Ishikawa (cell line): ENCODE results near the gene SRC.

Experiments used
- CEBPB ChIP-seq: IDR thresholded peaks from 2 replicates; pipeline ENCODE4 v1.6.1; 2012
- CREB1 ChIP-seq: IDR thresholded peaks from 2 replicates; pipeline ENCODE4 v1.6.1; 2012; ENCODE audit warnings: low read depth
- EGR1 ChIP-seq: IDR thresholded peaks from 2 replicates; pipeline ENCODE4 v1.6.1; 2012
- EP300 ChIP-seq: IDR thresholded peaks from 2 replicates; pipeline ENCODE4 v1.6.1; 2012; ENCODE audit warnings: borderline replicate concordance
- FOXM1 ChIP-seq: IDR thresholded peaks from 2 replicates; pipeline ENCODE4 v1.6.1; 2012; ENCODE audit warnings: low read depth, borderline replicate concordance
- NFIC ChIP-seq: IDR thresholded peaks from 2 replicates; pipeline ENCODE4 v1.6.1; 2012
- RAD21 ChIP-seq: IDR thresholded peaks from 2 replicates; pipeline ENCODE4 v1.6.1; 2012; ENCODE audit warnings: low read depth
- TAF1 ChIP-seq: IDR thresholded peaks from 2 replicates; pipeline ENCODE4 v1.6.1; 2012; ENCODE audit warnings: low read depth, mild to moderate bottlenecking
- TCF12 ChIP-seq: IDR thresholded peaks from 2 replicates; pipeline ENCODE4 v1.6.1; 2012; ENCODE audit warnings: low read depth
- TEAD4 ChIP-seq: IDR thresholded peaks from 2 replicates; pipeline ENCODE4 v1.6.1; 2012
- YY1 ChIP-seq: IDR thresholded peaks from 2 replicates; pipeline ENCODE4 v1.6.1; 2012; ENCODE audit warnings: low read depth
- ZBTB7A ChIP-seq: IDR thresholded peaks from 2 replicates; pipeline ENCODE4 v1.6.1; 2012; ENCODE audit warnings: low read depth
- TF ChIP-seq, protein P1 (sequence below): IDR thresholded peaks from 2 replicates; pipeline ENCODE4 v1.6.1; 2012
- TF ChIP-seq, protein P2 (sequence below): IDR thresholded peaks from 2 replicates; pipeline ENCODE4 v1.6.1; 2012
- TF ChIP-seq, protein P3 (sequence below): IDR thresholded peaks from 2 replicates; pipeline ENCODE4 v1.6.1; 2012; ENCODE audit warnings: low read depth, mild to moderate bottlenecking

The SRC gene

DNA sequence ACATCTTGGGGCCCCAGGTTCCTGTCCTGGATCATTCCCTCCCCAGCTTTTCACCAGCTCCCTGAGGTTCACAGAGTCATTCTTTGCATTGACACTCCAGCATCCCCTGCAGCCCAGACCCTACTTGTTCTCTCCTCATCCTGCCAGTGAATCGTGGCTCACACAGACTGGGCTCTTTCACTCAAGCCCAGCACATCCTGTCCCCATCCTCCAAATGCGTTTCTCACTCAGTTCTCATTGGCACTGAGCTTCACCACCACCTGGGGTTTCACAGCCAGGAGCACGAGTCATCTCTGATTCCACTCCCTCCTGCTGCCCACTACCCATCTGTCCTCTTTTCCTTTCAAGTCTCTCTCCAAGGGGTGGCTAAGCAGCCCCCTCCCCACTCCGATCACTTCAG lies 89.7 kb downstream of the SRC start:
- TF ChIP-seq, protein P1, sequence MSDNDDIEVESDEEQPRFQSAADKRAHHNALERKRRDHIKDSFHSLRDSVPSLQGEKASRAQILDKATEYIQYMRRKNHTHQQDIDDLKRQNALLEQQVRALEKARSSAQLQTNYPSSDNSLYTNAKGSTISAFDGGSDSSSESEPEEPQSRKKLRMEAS, result no peak
- TF ChIP-seq FOXM1 (no peak), TCF12 (no peak), CREB1 (no peak), EP300 (no peak), RAD21 (no peak), TAF1 (no peak), EGR1 (no peak), CEBPB (no peak), NFIC (no peak), YY1 (no peak)
- TF ChIP-seq, protein P2, sequence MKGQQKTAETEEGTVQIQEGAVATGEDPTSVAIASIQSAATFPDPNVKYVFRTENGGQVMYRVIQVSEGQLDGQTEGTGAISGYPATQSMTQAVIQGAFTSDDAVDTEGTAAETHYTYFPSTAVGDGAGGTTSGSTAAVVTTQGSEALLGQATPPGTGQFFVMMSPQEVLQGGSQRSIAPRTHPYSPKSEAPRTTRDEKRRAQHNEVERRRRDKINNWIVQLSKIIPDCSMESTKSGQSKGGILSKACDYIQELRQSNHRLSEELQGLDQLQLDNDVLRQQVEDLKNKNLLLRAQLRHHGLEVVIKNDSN, result no peak
- TF ChIP-seq, protein P3, sequence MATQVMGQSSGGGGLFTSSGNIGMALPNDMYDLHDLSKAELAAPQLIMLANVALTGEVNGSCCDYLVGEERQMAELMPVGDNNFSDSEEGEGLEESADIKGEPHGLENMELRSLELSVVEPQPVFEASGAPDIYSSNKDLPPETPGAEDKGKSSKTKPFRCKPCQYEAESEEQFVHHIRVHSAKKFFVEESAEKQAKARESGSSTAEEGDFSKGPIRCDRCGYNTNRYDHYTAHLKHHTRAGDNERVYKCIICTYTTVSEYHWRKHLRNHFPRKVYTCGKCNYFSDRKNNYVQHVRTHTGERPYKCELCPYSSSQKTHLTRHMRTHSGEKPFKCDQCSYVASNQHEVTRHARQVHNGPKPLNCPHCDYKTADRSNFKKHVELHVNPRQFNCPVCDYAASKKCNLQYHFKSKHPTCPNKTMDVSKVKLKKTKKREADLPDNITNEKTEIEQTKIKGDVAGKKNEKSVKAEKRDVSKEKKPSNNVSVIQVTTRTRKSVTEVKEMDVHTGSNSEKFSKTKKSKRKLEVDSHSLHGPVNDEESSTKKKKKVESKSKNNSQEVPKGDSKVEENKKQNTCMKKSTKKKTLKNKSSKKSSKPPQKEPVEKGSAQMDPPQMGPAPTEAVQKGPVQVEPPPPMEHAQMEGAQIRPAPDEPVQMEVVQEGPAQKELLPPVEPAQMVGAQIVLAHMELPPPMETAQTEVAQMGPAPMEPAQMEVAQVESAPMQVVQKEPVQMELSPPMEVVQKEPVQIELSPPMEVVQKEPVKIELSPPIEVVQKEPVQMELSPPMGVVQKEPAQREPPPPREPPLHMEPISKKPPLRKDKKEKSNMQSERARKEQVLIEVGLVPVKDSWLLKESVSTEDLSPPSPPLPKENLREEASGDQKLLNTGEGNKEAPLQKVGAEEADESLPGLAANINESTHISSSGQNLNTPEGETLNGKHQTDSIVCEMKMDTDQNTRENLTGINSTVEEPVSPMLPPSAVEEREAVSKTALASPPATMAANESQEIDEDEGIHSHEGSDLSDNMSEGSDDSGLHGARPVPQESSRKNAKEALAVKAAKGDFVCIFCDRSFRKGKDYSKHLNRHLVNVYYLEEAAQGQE, result no peak

- TF ChIP-seq RAD21, result no peak
- TF ChIP-seq CREB1, result no peak
- TF ChIP-seq, protein P2, result no peak
- TF ChIP-seq EP300, result no peak
- TF ChIP-seq TAF1, result no peak
- TF ChIP-seq ZBTB7A, result no peak
Observed at GRCh38 chr20:37436527-37437186, 90.7 kb downstream of the SRC start.

DNA sequence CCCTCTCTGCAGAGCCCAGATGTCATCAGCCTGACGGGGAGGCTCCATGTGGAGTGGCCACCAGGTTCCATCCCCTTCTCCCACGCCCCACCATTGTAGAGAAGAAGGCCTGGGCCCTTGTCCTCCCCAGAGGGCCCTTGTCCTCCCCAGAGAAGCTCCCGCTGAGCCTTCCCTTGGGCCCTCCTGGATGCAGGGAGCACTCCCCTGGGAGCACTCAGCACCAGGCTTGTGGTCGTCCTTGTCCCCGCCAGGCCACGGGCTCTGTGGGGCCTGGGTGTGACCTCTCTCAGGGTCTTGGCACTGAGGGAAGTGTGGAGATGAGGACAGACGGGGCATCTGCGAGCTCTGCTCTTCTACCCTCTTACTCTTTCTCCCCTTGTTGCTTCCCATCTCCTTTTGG lies 91.7 kb downstream of the SRC start:
- no peak for TF ChIP-seq TCF12
- TF ChIP-seq, protein P2, result no peak
- TF ChIP-seq EP300, result no peak
- no peak for TF ChIP-seq RAD21
- TF ChIP-seq CEBPB, result no peak
- no peak for TF ChIP-seq FOXM1
- TF ChIP-seq, protein P1, result no peak
- no peak for TF ChIP-seq CREB1
- no peak for TF ChIP-seq TAF1
- TF ChIP-seq, protein P3, result no peak
- no peak for TF ChIP-seq YY1
- no peak for TF ChIP-seq NFIC
- TF ChIP-seq ZBTB7A, result no peak
- no peak for TF ChIP-seq EGR1
- TF ChIP-seq TEAD4, result no peak

GRCh38 chr20:37438464-37439222 lies 92.7 kb downstream of the SRC start:
- TF ChIP-seq CEBPB (no peak), TCF12 (no peak), YY1 (no peak)

DNA sequence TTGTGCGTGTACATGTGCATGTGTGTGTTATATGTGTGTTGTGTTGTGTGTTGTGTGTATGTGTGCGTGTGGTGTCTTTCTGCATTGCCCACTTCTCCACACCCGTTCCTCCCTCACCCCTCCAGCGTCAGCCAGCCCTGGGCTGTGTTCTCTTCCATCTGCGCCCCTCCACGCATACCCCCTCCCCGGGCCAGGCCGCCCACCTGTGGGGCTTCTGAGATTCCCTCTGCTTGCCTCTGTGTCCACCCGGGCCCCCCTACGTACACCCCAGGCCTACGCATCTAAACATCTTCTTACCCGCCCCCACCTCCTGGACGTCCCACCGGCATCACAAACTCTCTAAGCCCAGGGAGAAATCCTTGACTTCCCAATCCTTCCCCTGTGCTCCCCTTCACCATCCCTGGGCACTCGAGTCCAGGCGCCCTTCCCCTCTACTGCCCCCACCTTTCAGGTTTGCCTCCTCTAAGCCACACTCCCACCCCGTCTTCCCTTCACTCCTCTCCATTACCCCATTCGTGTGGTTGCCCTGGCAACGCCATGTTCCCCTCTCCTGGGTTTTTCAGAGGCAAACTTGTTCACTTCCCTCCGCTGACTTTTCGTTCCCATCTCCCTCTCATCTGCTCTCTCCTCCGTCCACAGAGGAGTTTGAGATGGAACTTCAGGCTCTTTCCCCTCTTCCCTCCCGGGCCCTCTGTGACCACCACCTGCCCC lies 93.4 kb downstream of the SRC start:
- TF ChIP-seq FOXM1, result no peak
- no peak for TF ChIP-seq EGR1
- TF ChIP-seq YY1, result no peak
- TF ChIP-seq, protein P1, result no peak
- TF ChIP-seq ZBTB7A, result no peak
- no peak for TF ChIP-seq EP300
- TF ChIP-seq CEBPB, result no peak
- TF ChIP-seq, protein P3, result no peak
- no peak for TF ChIP-seq RAD21
